ENCODE measurements around the gene HSPBAP1. TPM values are rescaled to one million over a fixed set of nuclear protein-coding genes. Genes with fewer than 3 reads are reported as not detected.
A peak's percentile ranks its signal among the peaks of the same experiment; 100 is the strongest.

HSPBAP1 gene
- total and polyA plus RNA-seq, 3 donors from 2014 or later: 10.6 to 26.5 (median 11.1) TPM

- Histone ChIP-seq H3K9me3 (no peaks in the 10 kb centered on the region), H3K27me3 (no peaks in the 10 kb centered on the region), H3K36me3 (ENCODE audit: low read depth, missing control alignments) (no peaks in the 10 kb centered on the region), H3K4me3 (no peak overlapping the region), H3K27ac (peak overlapping the region in 1 of 2 donors; percentile 55), H3K4me1 (no peaks in the 10 kb centered on the region)
- TF ChIP-seq POLR2A (IDR thresholded peaks at IDR 0.05) (no peak), CTCF (IDR thresholded peaks at IDR 0.05) (no peak)
- intact Hi-C loops (cut with DNase I; ENCODE audit: low total_unique reads): no loop called here
- DNase-seq: no peak
- 60 to 70% methylated on average over 1 of the region's 1 CpG for WGBS, 2 donors
These were observed 8.7 kb upstream of the HSPBAP1 start for GRCh38 chr3:122802323-122802722.

GRCh38 chr3:122800706-122801237, 7.1 kb upstream of the HSPBAP1 start:
- 88% methylated on average over 3 of the region's 3 CpGs for WGBS, 2 donors
- no peak for DNase-seq
- intact Hi-C loops (cut with DNase I; ENCODE audit: low total_unique reads): no loop called here
- no peak overlapping the region for H3K27ac ChIP-seq
- no peak overlapping the region for H3K4me3 ChIP-seq
- no peak for TF ChIP-seq CTCF (IDR thresholded peaks at IDR 0.05)
- no peak for TF ChIP-seq POLR2A (IDR thresholded peaks at IDR 0.05)
- H3K9me3 ChIP-seq: no peaks in the 10 kb centered on the region
- no peaks in the 10 kb centered on the region for H3K27me3 ChIP-seq
- peaks cover 10% of the 10 kb centered on the region for H3K4me1 ChIP-seq
- no peaks in the 10 kb centered on the region for H3K36me3 ChIP-seq (ENCODE audit: low read depth, missing control alignments)

- Histone ChIP-seq H3K4me3 (no peak overlapping the region), H3K9me3 (no peaks in the 10 kb centered on the region), H3K27me3 (no peaks in the 10 kb centered on the region), H3K4me1 (peaks cover 11% of the 10 kb centered on the region), H3K27ac (no peak overlapping the region), H3K36me3 (ENCODE audit: low read depth, missing control alignments) (no peaks in the 10 kb centered on the region)
- intact Hi-C loops (cut with DNase I; ENCODE audit: low total_unique reads): no loop called here
- WGBS, 2 donors: 61 to 73% methylated on average over 1 of the region's 1 CpG
- TF ChIP-seq CTCF (IDR thresholded peaks at IDR 0.05): no peak
- no peak for DNase-seq
These were observed 6.4 kb upstream of the HSPBAP1 start for GRCh38 chr3:122800031-122800430.

GRCh38 chr3:122799322-122799721, 5.7 kb upstream of the HSPBAP1 start:
- Histone ChIP-seq H3K36me3 (ENCODE audit: low read depth, missing control alignments) (no peaks in the 10 kb centered on the region), H3K4me1 (peaks cover 11% of the 10 kb centered on the region), H3K27ac (no peak overlapping the region), H3K4me3 (no peak overlapping the region), H3K9me3 (no peaks in the 10 kb centered on the region), H3K27me3 (no peaks in the 10 kb centered on the region)
- intact Hi-C loops (cut with DNase I; ENCODE audit: low total_unique reads): no loop called here
- WGBS, 2 donors: 80 to 88% methylated on average over 2 of the region's 2 CpGs
- no peak for DNase-seq
- TF ChIP-seq POLR2A (IDR thresholded peaks at IDR 0.05) (no peak), CTCF (IDR thresholded peaks at IDR 0.05) (no peak)

- intact Hi-C loops (cut with DNase I; ENCODE audit: low total_unique reads): no loop called here
- no peak for TF ChIP-seq POLR2A (IDR thresholded peaks at IDR 0.05)
These were observed 3.7 kb upstream of the HSPBAP1 start for GRCh38 chr3:122797291-122797690.

More at GRCh38 chr3:122797291-122797690, 3.7 kb upstream of the HSPBAP1 start:
- 74 to 83% methylated on average over 3 of the region's 3 CpGs for WGBS, 2 donors
- Histone ChIP-seq H3K9me3 (no peaks in the 10 kb centered on the region), H3K36me3 (ENCODE audit: low read depth, missing control alignments) (no peaks in the 10 kb centered on the region), H3K27ac (no peak overlapping the region), H3K4me1 (peaks cover 11% of the 10 kb centered on the region), H3K27me3 (no peaks in the 10 kb centered on the region), H3K4me3 (no peak overlapping the region)
- no peak for DNase-seq
